Activated T-helper 17 cell treated with anti-CD3 and anti-CD28 coated beads, Interleukin-2, amount 50 U/mL, for 72 hours (primary cell): ENCODE measurements around the gene DEPDC5. TPM values are rescaled to one million over a fixed set of nuclear protein-coding genes. Genes with fewer than 3 reads are reported as not detected.
"Not testable (repeated sequence)": the region's sequence is repeated elsewhere in the genome, so short reads cannot be mapped to it uniquely, and the experiment has no call there.

ENCODE experiments used
- ATAC-seq: fragments of 150-1000 bp; cut with Tn5 transposase; replicated peaks from 2 replicates; pipeline ENCODE4 v1.10.0; 2021; ENCODE audit warnings: mild to moderate bottlenecking, moderate library complexity
- H3K27ac Mint-ChIP-seq: one replicate; pipeline ENCODE4 v1.8.0; 2022; ENCODE audit warnings: mixed read lengths
- H3K27me3 Mint-ChIP-seq: one replicate; pipeline ENCODE4 v1.8.0; 2022; ENCODE audit warnings: mixed read lengths
- H3K36me3 Mint-ChIP-seq: one replicate; pipeline ENCODE4 v1.8.0; 2022; ENCODE audit warnings: low read depth, mild to moderate bottlenecking, mixed read lengths
- H3K4me1 Mint-ChIP-seq: one replicate; pipeline ENCODE4 v1.8.0; 2022; ENCODE audit warnings: mixed read lengths
- H3K4me3 Mint-ChIP-seq: one replicate; pipeline ENCODE4 v1.8.0; 2022; ENCODE audit warnings: mild to moderate bottlenecking, mixed read lengths
- H3K9me3 Mint-ChIP-seq: one replicate; pipeline ENCODE4 v1.8.0; 2022; ENCODE audit warnings: mixed read lengths
- total RNA-seq, 2 donors: library from RNA; stranded (reverse); gene quantifications; one replicate each; pipeline ENCODE4 v1.2.3, GENCODE V29; 2022

The DEPDC5 gene
- total RNA-seq, 2 donors from 2014 or later, result 50.0 to 57.1 TPM

DNA sequence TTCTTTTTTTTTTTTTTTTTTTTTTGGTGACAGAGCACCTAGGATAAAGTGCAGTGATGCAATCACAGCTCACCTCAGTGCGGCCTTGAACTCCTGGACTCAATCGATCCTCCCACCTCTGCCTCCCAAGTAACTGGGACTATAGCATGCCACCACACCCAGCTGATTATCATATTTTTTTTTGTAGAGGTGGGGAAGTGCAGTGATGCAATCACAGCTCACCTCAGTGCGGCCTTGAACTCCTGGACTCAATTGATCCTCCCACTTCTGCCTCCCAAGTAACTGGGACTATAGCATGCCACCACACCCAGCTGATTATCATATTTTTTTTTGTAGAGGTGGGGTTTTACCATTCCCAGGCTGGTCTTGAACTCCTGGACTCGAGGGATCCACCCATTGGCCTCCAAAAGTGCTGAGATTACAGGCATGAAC, 61.6 kb downstream of the DEPDC5 start:
- H3K4me3 Mint-ChIP-seq, H3K27ac Mint-ChIP-seq, H3K9me3 Mint-ChIP-seq, H3K27me3 Mint-ChIP-seq, ATAC-seq: not testable (repeated sequence)
- Mint-ChIP-seq H3K4me1 (peaks cover 12% of the 10 kb centered on the region), H3K36me3 (peaks cover 100% of the 10 kb centered on the region)

DNA sequence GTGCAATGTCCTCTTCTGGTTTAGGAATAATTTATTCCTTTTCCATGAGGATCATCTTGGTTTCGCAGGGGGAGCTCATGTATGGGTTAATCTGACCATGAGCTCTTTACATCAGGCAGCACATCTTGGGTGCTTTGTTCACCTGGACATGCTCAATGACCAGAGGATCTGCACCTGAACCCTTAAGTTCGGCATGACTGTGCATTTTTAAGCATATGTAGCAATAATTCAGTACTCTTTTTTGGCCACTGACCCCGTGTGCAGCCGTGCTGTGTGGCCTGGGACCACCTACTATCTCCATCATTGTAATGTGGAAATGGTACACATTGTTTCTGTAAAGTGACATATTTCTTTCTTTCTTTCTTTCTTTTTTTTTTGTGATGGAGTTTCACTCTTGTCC, 62.9 kb downstream of the DEPDC5 start:
- peaks cover 100% of the 10 kb centered on the region for H3K36me3 Mint-ChIP-seq
- H3K27me3 Mint-ChIP-seq, result no peaks in the 10 kb centered on the region
- ATAC-seq, result no peak
- H3K4me3 Mint-ChIP-seq, result no peak overlapping the region
- no peak overlapping the region for H3K27ac Mint-ChIP-seq
- H3K4me1 Mint-ChIP-seq, result peaks cover 12% of the 10 kb centered on the region
- H3K9me3 Mint-ChIP-seq, result no peaks in the 10 kb centered on the region

- Mint-ChIP-seq H3K4me3 (peak overlapping the region; percentile 7), H3K4me1 (peaks cover 12% of the 10 kb centered on the region), H3K36me3 (peaks cover 99% of the 10 kb centered on the region), H3K27ac (peak overlapping the region; percentile 6), H3K9me3 (no peaks in the 10 kb centered on the region), H3K27me3 (no peaks in the 10 kb centered on the region)
- ATAC-seq, result peak; percentile 98
Observed at GRCh38 chr22:31818481-31819392, 64.9 kb downstream of the DEPDC5 start.

DNA sequence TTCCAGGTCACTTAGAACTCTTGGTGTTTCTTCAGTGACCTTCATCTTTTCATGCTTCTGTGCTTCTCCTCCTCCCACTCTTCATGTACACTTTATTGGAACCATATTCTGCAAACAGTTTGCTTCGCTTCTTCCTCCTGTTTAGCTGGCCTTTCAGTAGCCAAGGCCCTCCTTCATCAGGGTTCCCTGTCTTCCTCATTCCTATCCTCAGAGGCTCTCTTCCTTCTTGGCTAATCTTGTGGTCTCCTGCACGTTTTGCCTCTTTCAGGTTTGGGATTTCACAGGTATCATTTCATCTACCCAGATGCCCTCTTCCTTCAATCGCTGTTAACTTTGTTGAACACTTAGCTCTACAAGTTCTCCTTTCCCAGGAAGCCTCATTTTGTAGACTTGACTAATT, 66.8 kb downstream of the DEPDC5 start:
- H3K27me3 Mint-ChIP-seq, result no peaks in the 10 kb centered on the region
- ATAC-seq, result no peak
- no peak overlapping the region for H3K4me3 Mint-ChIP-seq
- H3K27ac Mint-ChIP-seq, result no peak overlapping the region
- peaks cover 12% of the 10 kb centered on the region for H3K4me1 Mint-ChIP-seq
- H3K36me3 Mint-ChIP-seq, result peaks cover 90% of the 10 kb centered on the region
- no peaks in the 10 kb centered on the region for H3K9me3 Mint-ChIP-seq

GRCh38 chr22:31821572-31821971, 67.8 kb downstream of the DEPDC5 start:
- peaks cover 90% of the 10 kb centered on the region for H3K36me3 Mint-ChIP-seq
- no peaks in the 10 kb centered on the region for H3K9me3 Mint-ChIP-seq
- H3K4me3 Mint-ChIP-seq, result no peak overlapping the region
- H3K4me1 Mint-ChIP-seq, result peaks cover 12% of the 10 kb centered on the region
- H3K27ac Mint-ChIP-seq, result no peak overlapping the region
- no peak for ATAC-seq
- no peaks in the 10 kb centered on the region for H3K27me3 Mint-ChIP-seq

DNA sequence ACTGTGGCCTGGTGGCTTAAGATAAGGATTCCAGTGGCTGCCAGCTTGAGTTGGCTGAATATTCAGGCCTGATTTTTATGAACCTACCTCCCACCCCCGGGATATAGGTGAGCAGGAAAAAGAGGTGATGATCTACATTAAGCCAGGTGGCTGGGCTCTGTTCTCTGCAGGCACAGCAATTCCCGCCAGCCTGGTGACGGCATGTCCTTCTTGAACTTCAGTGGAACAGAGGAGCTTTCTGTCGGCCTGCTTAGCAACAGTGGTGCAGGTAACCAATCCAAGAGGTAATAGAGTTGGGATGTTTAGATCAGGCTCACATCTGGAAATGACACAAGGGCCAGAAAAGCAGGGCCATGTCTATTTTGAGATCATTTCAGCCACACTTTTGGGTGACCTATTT, 68.7 kb downstream of the DEPDC5 start:
- H3K27me3 Mint-ChIP-seq, result no peaks in the 10 kb centered on the region
- peaks cover 12% of the 10 kb centered on the region for H3K4me1 Mint-ChIP-seq
- H3K9me3 Mint-ChIP-seq, result no peaks in the 10 kb centered on the region
- H3K36me3 Mint-ChIP-seq, result peaks cover 88% of the 10 kb centered on the region
- ATAC-seq, result no peak
- H3K4me3 Mint-ChIP-seq, result no peak overlapping the region
- H3K27ac Mint-ChIP-seq, result no peak overlapping the region

DNA sequence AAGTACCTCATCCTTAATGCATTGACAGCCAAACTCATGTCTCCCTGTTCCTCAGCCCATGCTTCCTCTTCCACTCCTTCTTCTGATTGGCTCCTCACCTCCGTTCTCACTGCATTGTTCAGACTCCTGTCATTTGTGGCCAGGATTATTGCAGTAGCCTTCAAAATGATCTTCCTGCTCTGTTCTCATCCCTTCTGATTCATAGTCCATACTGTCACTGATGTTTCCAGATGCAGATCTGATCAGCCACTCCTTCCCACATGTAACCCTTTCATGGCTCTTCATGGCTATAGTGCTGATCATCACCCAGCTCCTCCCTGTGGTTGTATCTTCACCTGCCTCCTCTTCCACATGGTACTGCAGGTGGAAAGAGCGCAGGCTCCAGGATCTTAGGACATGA, 71.7 kb downstream of the DEPDC5 start:
- ATAC-seq, result no peak
- no peaks in the 10 kb centered on the region for H3K27me3 Mint-ChIP-seq
- no peaks in the 10 kb centered on the region for H3K9me3 Mint-ChIP-seq
- no peak overlapping the region for H3K27ac Mint-ChIP-seq
- no peak overlapping the region for H3K4me3 Mint-ChIP-seq
- H3K4me1 Mint-ChIP-seq, result peaks cover 17% of the 10 kb centered on the region
- H3K36me3 Mint-ChIP-seq, result peaks cover 86% of the 10 kb centered on the region

DNA sequence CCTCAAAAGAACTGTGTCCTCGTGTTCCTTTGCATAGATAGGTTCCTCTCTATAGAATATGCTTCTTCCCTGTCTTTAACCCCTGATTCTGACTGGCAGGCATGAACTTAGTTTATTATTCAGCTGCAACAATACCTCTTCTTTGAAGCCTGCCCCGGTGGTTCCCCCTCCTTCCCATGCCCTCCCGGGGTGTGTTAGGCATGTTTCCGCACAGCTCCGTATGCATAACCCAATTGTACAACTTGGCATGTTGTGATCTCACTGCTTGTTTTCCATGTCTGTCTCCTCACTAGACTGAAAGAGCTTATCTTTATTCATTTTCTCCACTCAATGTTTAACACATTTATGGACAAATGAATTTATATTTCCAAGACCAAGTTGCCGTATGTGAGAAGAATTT, 72.6 kb downstream of the DEPDC5 start:
- no peaks in the 10 kb centered on the region for H3K27me3 Mint-ChIP-seq

DNA sequence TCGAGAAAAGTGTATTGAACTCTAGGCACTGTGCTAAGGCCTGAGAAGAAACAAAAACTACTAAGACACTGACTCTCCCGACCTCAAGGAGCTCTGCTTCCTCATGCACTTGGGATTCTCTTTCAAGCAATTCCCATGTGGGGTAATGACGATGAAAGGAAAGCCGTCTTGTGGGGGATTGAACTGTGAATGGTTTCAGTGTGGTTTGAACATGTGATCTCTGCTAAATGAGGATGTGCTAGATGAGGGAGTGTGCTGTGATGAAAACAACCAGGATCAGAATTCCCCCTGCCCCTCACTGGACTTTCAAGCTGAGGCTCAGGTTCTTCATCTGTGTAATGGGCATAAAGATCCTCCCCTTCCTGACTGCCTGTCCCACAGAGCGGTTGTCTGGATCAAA, 74.9 kb downstream of the DEPDC5 start:
- Mint-ChIP-seq H3K27me3 (no peaks in the 10 kb centered on the region), H3K9me3 (no peaks in the 10 kb centered on the region), H3K36me3 (peaks cover 86% of the 10 kb centered on the region), H3K27ac (peak overlapping the region; percentile 66), H3K4me3 (peak overlapping the region; percentile 76), H3K4me1 (peaks cover 24% of the 10 kb centered on the region)
- no peak for ATAC-seq

More for the DNA sequence above, 72.6 kb downstream of the DEPDC5 start:
- Mint-ChIP-seq H3K27ac (no peak overlapping the region), H3K9me3 (no peaks in the 10 kb centered on the region), H3K4me3 (no peak overlapping the region), H3K36me3 (peaks cover 86% of the 10 kb centered on the region), H3K4me1 (peaks cover 18% of the 10 kb centered on the region)
- ATAC-seq, result no peak

DNA sequence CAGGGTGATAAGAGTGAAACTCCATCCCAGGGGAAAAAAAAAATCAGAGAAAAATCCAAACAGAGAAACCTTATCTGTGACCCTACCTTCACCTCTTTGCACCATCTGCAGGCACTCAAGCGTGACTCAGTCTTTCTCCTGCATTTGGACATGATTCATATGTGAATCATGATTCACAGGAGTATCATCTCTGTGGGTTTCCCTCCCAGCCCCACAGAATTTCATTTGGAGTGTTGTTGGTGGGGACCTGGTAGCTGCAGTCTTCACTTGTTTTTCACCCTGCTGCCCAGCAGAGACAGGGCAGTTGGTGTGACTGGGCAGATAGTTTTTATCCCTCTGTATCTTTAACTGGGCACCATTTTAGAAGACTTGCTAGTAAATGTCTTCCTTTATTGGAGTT, 75.7 kb downstream of the DEPDC5 start:
- peak; percentile 97 for ATAC-seq
- H3K27me3 Mint-ChIP-seq, result no peaks in the 10 kb centered on the region
- no peaks in the 10 kb centered on the region for H3K9me3 Mint-ChIP-seq
- H3K4me1 Mint-ChIP-seq, result peaks cover 27% of the 10 kb centered on the region
- peak overlapping the region; percentile 66 for H3K27ac Mint-ChIP-seq
- H3K4me3 Mint-ChIP-seq, result peak overlapping the region; percentile 76
- peaks cover 94% of the 10 kb centered on the region for H3K36me3 Mint-ChIP-seq

GRCh38 chr22:31830721-31831070, 76.9 kb downstream of the DEPDC5 start:
- no peaks in the 10 kb centered on the region for H3K27me3 Mint-ChIP-seq
- H3K9me3 Mint-ChIP-seq, result no peaks in the 10 kb centered on the region
- H3K36me3 Mint-ChIP-seq, result peaks cover 95% of the 10 kb centered on the region
- no peak for ATAC-seq
- peak overlapping the region; percentile 76 for H3K4me3 Mint-ChIP-seq
- peak overlapping the region; percentile 66 for H3K27ac Mint-ChIP-seq
- peaks cover 27% of the 10 kb centered on the region for H3K4me1 Mint-ChIP-seq

DNA sequence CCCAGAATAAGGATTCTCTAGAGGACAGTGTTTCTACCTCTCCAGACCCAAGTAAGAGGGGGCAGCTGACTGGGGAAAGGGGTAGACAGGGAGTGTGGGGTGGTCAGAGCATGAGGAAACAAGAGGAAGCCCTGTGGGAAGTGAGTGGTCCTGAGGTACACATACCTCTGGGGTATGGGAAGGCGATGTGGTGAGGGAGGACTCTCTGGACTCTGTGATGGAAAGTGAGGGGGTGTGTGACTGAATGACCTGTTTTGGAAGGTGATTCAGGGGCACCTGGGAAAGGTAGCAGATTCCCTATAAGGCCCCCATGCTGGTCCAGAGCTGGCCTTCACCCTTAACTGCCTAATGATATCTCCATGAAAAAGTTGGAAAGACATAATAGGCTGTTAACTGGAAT, 80.1 kb downstream of the DEPDC5 start:
- Mint-ChIP-seq H3K9me3 (no peaks in the 10 kb centered on the region), H3K27me3 (no peaks in the 10 kb centered on the region), H3K4me1 (peaks cover 22% of the 10 kb centered on the region), H3K4me3 (no peak overlapping the region), H3K27ac (no peak overlapping the region), H3K36me3 (peaks cover 96% of the 10 kb centered on the region)
- ATAC-seq, result no peak

GRCh38 chr22:31836010-31836409, 82.2 kb downstream of the DEPDC5 start:
- H3K4me3 Mint-ChIP-seq, result no peak overlapping the region
- H3K9me3 Mint-ChIP-seq, result no peaks in the 10 kb centered on the region
- H3K36me3 Mint-ChIP-seq, result peaks cover 98% of the 10 kb centered on the region
- H3K27me3 Mint-ChIP-seq, result no peaks in the 10 kb centered on the region
- ATAC-seq, result no peak
- H3K27ac Mint-ChIP-seq, result no peak overlapping the region
- peaks cover 9% of the 10 kb centered on the region for H3K4me1 Mint-ChIP-seq

GRCh38 chr22:31838917-31839316, 85.1 kb downstream of the DEPDC5 start:
- Mint-ChIP-seq H3K4me3 (no peak overlapping the region), H3K9me3 (no peaks in the 10 kb centered on the region), H3K27me3 (no peaks in the 10 kb centered on the region), H3K36me3 (peaks cover 99% of the 10 kb centered on the region), H3K4me1 (peaks cover 1% of the 10 kb centered on the region), H3K27ac (peak overlapping the region; percentile 66)
- no peak for ATAC-seq

GRCh38 chr22:31839986-31840385, 86.2 kb downstream of the DEPDC5 start:
- Mint-ChIP-seq H3K27me3 (no peaks in the 10 kb centered on the region), H3K4me1 (no peaks in the 10 kb centered on the region), H3K27ac (no peak overlapping the region), H3K36me3 (peaks cover 99% of the 10 kb centered on the region), H3K4me3 (no peak overlapping the region), H3K9me3 (no peaks in the 10 kb centered on the region)
- no peak for ATAC-seq
